ENCODE data around the gene AKT2. TPM values are rescaled to one million over a fixed set of nuclear protein-coding genes. Genes with fewer than 3 reads are reported as not detected.

The AKT2 gene
- total RNA-seq, 1 donor from 2014 or later = 99.9 TPM

DNA sequence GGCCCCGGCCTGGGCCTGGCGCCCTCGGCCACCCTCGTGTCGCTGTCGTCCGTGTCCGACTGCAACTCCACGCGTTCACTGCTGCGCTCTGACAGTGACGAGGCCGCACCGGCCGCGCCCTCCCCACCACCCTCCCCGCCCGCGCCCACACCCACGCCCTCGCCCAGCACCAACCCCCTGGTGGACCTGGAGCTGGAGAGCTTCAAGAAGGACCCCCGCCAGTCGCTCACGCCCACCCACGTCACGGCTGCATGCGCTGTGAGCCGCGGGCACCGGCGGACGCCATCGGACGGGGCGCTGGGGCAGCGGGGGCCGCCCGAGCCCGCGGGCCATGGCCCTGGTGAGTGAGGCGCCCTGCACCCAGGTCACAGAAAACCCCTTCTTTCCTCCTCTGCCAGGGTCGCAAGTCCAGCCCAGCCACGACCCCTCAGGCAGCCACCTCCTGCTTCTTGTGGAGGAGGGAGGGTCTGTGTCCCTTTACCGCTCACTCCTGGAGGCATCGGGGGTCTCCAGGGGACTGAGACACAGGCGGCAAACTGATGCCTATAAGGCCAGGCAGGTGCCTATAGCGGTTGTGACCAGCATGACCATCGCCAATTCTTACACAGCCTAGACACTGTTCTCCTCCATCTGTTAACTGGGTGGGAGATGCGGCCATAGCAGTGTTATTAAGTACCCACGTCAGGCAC lies 71.1 kb downstream of the AKT2 start:
- TF ChIP-seq, protein P1, sequence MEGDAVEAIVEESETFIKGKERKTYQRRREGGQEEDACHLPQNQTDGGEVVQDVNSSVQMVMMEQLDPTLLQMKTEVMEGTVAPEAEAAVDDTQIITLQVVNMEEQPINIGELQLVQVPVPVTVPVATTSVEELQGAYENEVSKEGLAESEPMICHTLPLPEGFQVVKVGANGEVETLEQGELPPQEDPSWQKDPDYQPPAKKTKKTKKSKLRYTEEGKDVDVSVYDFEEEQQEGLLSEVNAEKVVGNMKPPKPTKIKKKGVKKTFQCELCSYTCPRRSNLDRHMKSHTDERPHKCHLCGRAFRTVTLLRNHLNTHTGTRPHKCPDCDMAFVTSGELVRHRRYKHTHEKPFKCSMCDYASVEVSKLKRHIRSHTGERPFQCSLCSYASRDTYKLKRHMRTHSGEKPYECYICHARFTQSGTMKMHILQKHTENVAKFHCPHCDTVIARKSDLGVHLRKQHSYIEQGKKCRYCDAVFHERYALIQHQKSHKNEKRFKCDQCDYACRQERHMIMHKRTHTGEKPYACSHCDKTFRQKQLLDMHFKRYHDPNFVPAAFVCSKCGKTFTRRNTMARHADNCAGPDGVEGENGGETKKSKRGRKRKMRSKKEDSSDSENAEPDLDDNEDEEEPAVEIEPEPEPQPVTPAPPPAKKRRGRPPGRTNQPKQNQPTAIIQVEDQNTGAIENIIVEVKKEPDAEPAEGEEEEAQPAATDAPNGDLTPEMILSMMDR (IDR thresholded peaks at IDR 0.05) = no peak
- DNase-seq (ENCODE audit: low spot score) = peak; percentile 74
- Mint-ChIP-seq H3K27ac (ENCODE audit: unreplicated experiment) (no peak overlapping the region), H3K4me1 (ENCODE audit: low read depth) (peaks cover 3% of the 10 kb centered on the region), H3K9me3 (ENCODE audit: low read depth) (no peaks in the 10 kb centered on the region), H3K27me3 (ENCODE audit: low read depth) (peaks cover 19% of the 10 kb centered on the region), H3K36me3 (ENCODE audit: low read depth) (peaks cover 21% of the 10 kb centered on the region), H3K4me3 (ENCODE audit: unreplicated experiment) (no peak overlapping the region)

DNA sequence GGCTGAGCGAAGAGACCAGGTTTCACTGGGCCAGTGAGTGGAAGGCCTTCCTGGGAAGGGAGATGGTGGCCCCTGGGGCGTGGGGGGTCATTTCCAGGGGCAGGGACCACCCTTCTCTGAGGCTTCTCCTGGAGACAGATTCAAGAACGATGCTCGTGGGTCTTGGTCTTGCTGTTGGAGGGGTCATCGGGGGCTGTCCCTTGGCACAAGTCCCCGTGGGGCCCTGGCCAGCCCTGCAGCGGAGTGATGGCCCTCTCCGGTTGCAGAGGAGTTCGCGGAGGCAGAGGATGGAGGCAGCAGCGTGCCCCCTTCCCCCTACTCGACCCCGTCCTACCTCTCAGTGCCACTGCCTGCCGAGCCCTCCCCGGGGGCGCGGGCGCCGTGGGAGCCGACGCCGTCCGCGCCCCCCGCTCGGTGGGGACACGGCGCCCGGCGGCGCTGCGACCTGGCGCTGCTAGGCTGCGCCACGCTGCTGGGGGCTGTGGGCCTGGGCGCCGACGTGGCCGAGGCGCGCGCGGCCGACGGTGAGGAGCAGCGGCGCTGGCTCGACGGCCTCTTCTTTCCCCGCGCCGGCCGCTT lies 71.8 kb downstream of the AKT2 start:
- DNase-seq (ENCODE audit: low spot score) = peak; percentile 62

DNA sequence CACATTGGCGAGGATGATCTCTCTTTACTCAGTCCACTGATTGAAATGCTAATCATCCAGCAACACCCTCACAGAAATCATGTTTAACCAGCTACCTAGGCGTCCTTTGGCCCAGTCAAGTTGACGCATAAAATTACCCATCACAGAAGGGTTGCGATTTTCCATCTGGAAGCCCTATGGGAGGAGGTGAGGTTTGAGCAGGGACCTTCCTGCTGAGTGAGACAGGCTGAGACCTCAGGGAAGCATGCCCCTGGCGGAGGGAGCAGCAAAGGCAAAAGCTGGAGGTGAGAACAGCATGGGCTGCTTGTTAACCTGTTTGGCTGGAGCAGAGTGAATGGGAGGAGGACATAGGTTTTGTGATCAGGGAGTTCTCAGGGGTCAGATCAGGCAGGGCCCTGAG lies 74.3 kb downstream of the AKT2 start:
- Mint-ChIP-seq H3K9me3 (ENCODE audit: low read depth) (no peaks in the 10 kb centered on the region), H3K36me3 (ENCODE audit: low read depth) (peaks cover 25% of the 10 kb centered on the region), H3K27me3 (ENCODE audit: low read depth) (peaks cover 6% of the 10 kb centered on the region), H3K27ac (ENCODE audit: unreplicated experiment) (no peak overlapping the region), H3K4me1 (ENCODE audit: low read depth) (no peaks in the 10 kb centered on the region), H3K4me3 (ENCODE audit: unreplicated experiment) (no peak overlapping the region)
- TF ChIP-seq, protein P1 (IDR thresholded peaks at IDR 0.05) = no peak
- peak; percentile 37 for DNase-seq (ENCODE audit: low spot score)

More for the DNA sequence above, 71.8 kb downstream of the AKT2 start:
- TF ChIP-seq, protein P1 (IDR thresholded peaks at IDR 0.05) = no peak
- peaks cover 22% of the 10 kb centered on the region for H3K36me3 Mint-ChIP-seq (ENCODE audit: low read depth)
- no peaks in the 10 kb centered on the region for H3K9me3 Mint-ChIP-seq (ENCODE audit: low read depth)
- no peak overlapping the region for H3K4me3 Mint-ChIP-seq (ENCODE audit: unreplicated experiment)
- H3K27me3 Mint-ChIP-seq (ENCODE audit: low read depth) = peaks cover 17% of the 10 kb centered on the region
- peaks cover 3% of the 10 kb centered on the region for H3K4me1 Mint-ChIP-seq (ENCODE audit: low read depth)
- H3K27ac Mint-ChIP-seq (ENCODE audit: unreplicated experiment) = no peak overlapping the region

DNA sequence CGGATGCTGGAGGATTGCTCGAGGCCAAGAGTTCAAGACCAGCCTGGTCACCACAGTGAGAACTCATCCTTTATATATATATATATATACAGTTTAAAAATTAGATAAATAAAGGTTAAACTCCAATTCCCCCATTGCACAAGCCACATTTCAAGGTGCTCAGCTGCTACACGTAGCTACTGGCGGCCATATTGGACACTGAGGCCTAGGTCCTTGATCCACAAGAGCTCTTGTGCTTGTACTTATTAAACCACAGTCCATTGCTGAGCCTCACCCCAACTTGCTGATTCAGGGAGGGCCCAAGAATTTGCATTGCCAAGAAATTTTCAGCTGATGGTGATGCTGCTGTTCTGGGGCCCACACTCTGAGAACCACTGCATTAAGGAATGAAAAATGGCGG lies 76.5 kb downstream of the AKT2 start:
- H3K4me1 Mint-ChIP-seq (ENCODE audit: low read depth) = no peaks in the 10 kb centered on the region
- no peak overlapping the region for H3K27ac Mint-ChIP-seq (ENCODE audit: unreplicated experiment)
- peaks cover 34% of the 10 kb centered on the region for H3K36me3 Mint-ChIP-seq (ENCODE audit: low read depth)
- H3K9me3 Mint-ChIP-seq (ENCODE audit: low read depth) = no peaks in the 10 kb centered on the region
- H3K27me3 Mint-ChIP-seq (ENCODE audit: low read depth) = no peaks in the 10 kb centered on the region
- TF ChIP-seq, protein P1 (IDR thresholded peaks at IDR 0.05) = no peak
- H3K4me3 Mint-ChIP-seq (ENCODE audit: unreplicated experiment) = no peak overlapping the region
- DNase-seq (ENCODE audit: low spot score) = no peak

DNA sequence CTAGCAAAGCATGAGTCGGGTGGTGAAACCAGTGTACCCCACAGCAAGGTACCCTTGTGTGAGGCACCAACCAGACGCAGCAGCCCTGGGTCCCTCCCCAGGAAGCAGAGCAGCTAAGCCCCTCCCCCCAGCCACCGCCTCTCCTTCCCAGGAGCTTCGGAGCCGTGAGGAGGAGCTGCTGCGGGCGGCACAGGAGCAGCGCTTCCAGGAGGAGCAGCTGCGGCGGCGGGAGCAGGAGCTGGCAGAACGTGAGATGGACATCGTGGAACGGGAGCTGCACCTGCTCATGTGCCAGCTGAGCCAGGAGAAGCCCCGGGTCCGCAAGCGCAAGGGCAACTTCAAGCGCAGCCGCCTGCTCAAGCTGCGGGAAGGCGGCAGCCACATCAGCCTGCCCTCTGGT lies 79.4 kb downstream of the AKT2 start:
- no peak overlapping the region for H3K27ac Mint-ChIP-seq (ENCODE audit: unreplicated experiment)
- H3K36me3 Mint-ChIP-seq (ENCODE audit: low read depth) = peaks cover 30% of the 10 kb centered on the region
- H3K9me3 Mint-ChIP-seq (ENCODE audit: low read depth) = no peaks in the 10 kb centered on the region
- no peak for DNase-seq (ENCODE audit: low spot score)
- TF ChIP-seq, protein P1 (IDR thresholded peaks at IDR 0.05) = no peak
- H3K4me3 Mint-ChIP-seq (ENCODE audit: unreplicated experiment) = no peak overlapping the region
- no peaks in the 10 kb centered on the region for H3K27me3 Mint-ChIP-seq (ENCODE audit: low read depth)
- no peaks in the 10 kb centered on the region for H3K4me1 Mint-ChIP-seq (ENCODE audit: low read depth)

All from chondrocyte (in vitro differentiated cells).